ENCODE data around the gene RPS6KC1.
"Not testable (repeated sequence)": the region's sequence is repeated elsewhere in the genome, so short reads cannot be mapped to it uniquely, and the experiment has no call there.

The RPS6KC1 gene

GRCh38 chr1:213297021-213297420 lies 246.0 kb downstream of the RPS6KC1 start:
- ChIA-PET POLR2A (no interaction called here), CTCF (no interaction called here)
- H3K4me3 ChIP-seq (ENCODE audit: control insufficient read depth in 1 of 7, extremely low read depth in 1 of 7, insufficient read depth in 4 of 7, low read depth in 2 of 7, low read length in 6 of 7), result no peak overlapping the region
- peaks cover 0 to 10% (median 7%) of the 10 kb centered on the region in 5 experiments for H3K9me3 ChIP-seq (ENCODE audit: control extremely low read depth in 1 of 5, control insufficient read depth in 4 of 5, insufficient read depth in 2 of 5, low read depth in 1 of 5, low read length in 4 of 5)
- no peaks in the 10 kb centered on the region for H3K27me3 ChIP-seq (replicated peaks in 2 of 5; ENCODE audit: control insufficient read depth in 4 of 5, insufficient read depth in 5 of 5, low read length in 4 of 5)
- whole genome bisulfite sequencing (ENCODE audit: insufficient coverage), result 94% methylated on average over 5 of the region's 5 CpGs
- DNase-seq, result no peak
- no peaks in the 10 kb centered on the region for H3K36me3 ChIP-seq (ENCODE audit: control insufficient read depth in 4 of 4, insufficient read depth in 4 of 4, low read length in 3 of 4)
- no peak overlapping the region for H3K27ac ChIP-seq (ENCODE audit: insufficient read depth in 1 of 2, low read depth in 1 of 2, low read length in 2 of 2, poor library complexity in 1 of 2, severe bottlenecking in 2 of 2)
- no peaks in the 10 kb centered on the region for H3K4me1 ChIP-seq (ENCODE audit: control extremely low read depth in 1 of 4, control insufficient read depth in 4 of 4, insufficient read depth in 4 of 4, low read length in 3 of 4)

GRCh38 chr1:213300433-213300832 lies 249.4 kb downstream of the RPS6KC1 start:
- Histone ChIP-seq H3K4me1 (ENCODE audit: control extremely low read depth in 1 of 4, control insufficient read depth in 4 of 4, insufficient read depth in 4 of 4, low read length in 3 of 4) (no peaks in the 10 kb centered on the region), H3K27me3 (replicated peaks in 2 of 5; ENCODE audit: control insufficient read depth in 4 of 5, insufficient read depth in 5 of 5, low read length in 4 of 5) (no peaks in the 10 kb centered on the region), H3K4me3 (ENCODE audit: control insufficient read depth in 1 of 7, extremely low read depth in 1 of 7, insufficient read depth in 4 of 7, low read depth in 2 of 7, low read length in 6 of 7) (no peak overlapping the region), H3K9me3 (ENCODE audit: control extremely low read depth in 1 of 5, control insufficient read depth in 4 of 5, insufficient read depth in 2 of 5, low read depth in 1 of 5, low read length in 4 of 5) (peaks cover 0 to 10% (median 7%) of the 10 kb centered on the region in 5 experiments), H3K27ac (ENCODE audit: insufficient read depth in 1 of 2, low read depth in 1 of 2, low read length in 2 of 2, poor library complexity in 1 of 2, severe bottlenecking in 2 of 2) (no peak overlapping the region), H3K36me3 (ENCODE audit: control insufficient read depth in 4 of 4, insufficient read depth in 4 of 4, low read length in 3 of 4) (no peaks in the 10 kb centered on the region)
- DNase-seq, result no peak
- 93% methylated on average over 4 of the region's 5 CpGs for WGBS (ENCODE audit: insufficient coverage)
- ChIA-PET POLR2A (no interaction called here), CTCF (no interaction called here)

- H3K27ac ChIP-seq (ENCODE audit: insufficient read depth in 1 of 2, low read depth in 1 of 2, low read length in 2 of 2, poor library complexity in 1 of 2, severe bottlenecking in 2 of 2); POLR2A ChIA-PET; H3K9me3 ChIP-seq (ENCODE audit: control extremely low read depth in 1 of 5, control insufficient read depth in 4 of 5, insufficient read depth in 2 of 5, low read depth in 1 of 5, low read length in 4 of 5); H3K36me3 ChIP-seq (ENCODE audit: control insufficient read depth in 4 of 4, insufficient read depth in 4 of 4, low read length in 3 of 4); H3K4me1 ChIP-seq (ENCODE audit: control extremely low read depth in 1 of 4, control insufficient read depth in 4 of 4, insufficient read depth in 4 of 4, low read length in 3 of 4); CTCF ChIA-PET; H3K4me3 ChIP-seq (ENCODE audit: control insufficient read depth in 1 of 7, extremely low read depth in 1 of 7, insufficient read depth in 4 of 7, low read depth in 2 of 7, low read length in 6 of 7); DNase-seq; H3K27me3 ChIP-seq (replicated peaks in 2 of 5; ENCODE audit: control insufficient read depth in 4 of 5, insufficient read depth in 5 of 5, low read length in 4 of 5): not testable (repeated sequence)
- no CpG with 5 or more reads among the region's 3 CpGs for whole genome bisulfite sequencing (ENCODE audit: insufficient coverage)
Measured at GRCh38 chr1:213301524-213301923, 250.5 kb downstream of the RPS6KC1 start.

- WGBS (ENCODE audit: insufficient coverage), result 86% methylated on average over 5 of the region's 8 CpGs
- CTCF ChIA-PET, result no interaction called here
- Histone ChIP-seq H3K27me3 (replicated peaks in 2 of 5; ENCODE audit: control insufficient read depth in 4 of 5, insufficient read depth in 5 of 5, low read length in 4 of 5) (no peaks in the 10 kb centered on the region), H3K4me3 (ENCODE audit: control insufficient read depth in 1 of 7, extremely low read depth in 1 of 7, insufficient read depth in 4 of 7, low read depth in 2 of 7, low read length in 6 of 7) (no peak overlapping the region), H3K36me3 (ENCODE audit: control insufficient read depth in 4 of 4, insufficient read depth in 4 of 4, low read length in 3 of 4) (no peaks in the 10 kb centered on the region), H3K4me1 (ENCODE audit: control extremely low read depth in 1 of 4, control insufficient read depth in 4 of 4, insufficient read depth in 4 of 4, low read length in 3 of 4) (no peaks in the 10 kb centered on the region), H3K27ac (ENCODE audit: insufficient read depth in 1 of 2, low read depth in 1 of 2, low read length in 2 of 2, poor library complexity in 1 of 2, severe bottlenecking in 2 of 2) (no peak overlapping the region), H3K9me3 (ENCODE audit: control extremely low read depth in 1 of 5, control insufficient read depth in 4 of 5, insufficient read depth in 2 of 5, low read depth in 1 of 5, low read length in 4 of 5) (no peaks in the 10 kb centered on the region)
- POLR2A ChIA-PET, result no interaction called here
- DNase-seq, result no peak
Measured at GRCh38 chr1:213303286-213303685, 252.2 kb downstream of the RPS6KC1 start.

GRCh38 chr1:213315571-213315970 lies 264.5 kb downstream of the RPS6KC1 start:
- no peak for DNase-seq
- CTCF ChIA-PET, result no interaction called here
- WGBS (ENCODE audit: insufficient coverage), result 67% methylated on average over 1 of the region's 1 CpG
- POLR2A ChIA-PET, result no interaction called here
- Histone ChIP-seq H3K27ac (ENCODE audit: insufficient read depth in 1 of 2, low read depth in 1 of 2, low read length in 2 of 2, poor library complexity in 1 of 2, severe bottlenecking in 2 of 2) (no peak overlapping the region), H3K36me3 (ENCODE audit: control insufficient read depth in 4 of 4, insufficient read depth in 4 of 4, low read length in 3 of 4) (no peaks in the 10 kb centered on the region), H3K4me1 (ENCODE audit: control extremely low read depth in 1 of 4, control insufficient read depth in 4 of 4, insufficient read depth in 4 of 4, low read length in 3 of 4) (no peaks in the 10 kb centered on the region), H3K4me3 (ENCODE audit: control insufficient read depth in 1 of 7, extremely low read depth in 1 of 7, insufficient read depth in 4 of 7, low read depth in 2 of 7, low read length in 6 of 7) (no peak overlapping the region), H3K27me3 (replicated peaks in 2 of 5; ENCODE audit: control insufficient read depth in 4 of 5, insufficient read depth in 5 of 5, low read length in 4 of 5) (peaks cover 0 to 2% (median 0%) of the 10 kb centered on the region in 5 experiments), H3K9me3 (ENCODE audit: control extremely low read depth in 1 of 5, control insufficient read depth in 4 of 5, insufficient read depth in 2 of 5, low read depth in 1 of 5, low read length in 4 of 5) (peaks cover 0 to 4% (median 0%) of the 10 kb centered on the region in 5 experiments)

- H3K9me3 ChIP-seq (ENCODE audit: control extremely low read depth in 1 of 5, control insufficient read depth in 4 of 5, insufficient read depth in 2 of 5, low read depth in 1 of 5, low read length in 4 of 5); DNase-seq; POLR2A ChIA-PET; H3K36me3 ChIP-seq (ENCODE audit: control insufficient read depth in 4 of 4, insufficient read depth in 4 of 4, low read length in 3 of 4); CTCF ChIA-PET; H3K4me3 ChIP-seq (ENCODE audit: control insufficient read depth in 1 of 7, extremely low read depth in 1 of 7, insufficient read depth in 4 of 7, low read depth in 2 of 7, low read length in 6 of 7); H3K4me1 ChIP-seq (ENCODE audit: control extremely low read depth in 1 of 4, control insufficient read depth in 4 of 4, insufficient read depth in 4 of 4, low read length in 3 of 4); H3K27me3 ChIP-seq (replicated peaks in 2 of 5; ENCODE audit: control insufficient read depth in 4 of 5, insufficient read depth in 5 of 5, low read length in 4 of 5); H3K27ac ChIP-seq (ENCODE audit: insufficient read depth in 1 of 2, low read depth in 1 of 2, low read length in 2 of 2, poor library complexity in 1 of 2, severe bottlenecking in 2 of 2): not testable (repeated sequence)
- no CpG with 5 or more reads among the region's 1 CpG for WGBS (ENCODE audit: insufficient coverage)
Measured at GRCh38 chr1:213318458-213318857, 267.4 kb downstream of the RPS6KC1 start.

GRCh38 chr1:213320191-213320870 lies 269.3 kb downstream of the RPS6KC1 start:
- H3K4me3 ChIP-seq (ENCODE audit: control insufficient read depth in 1 of 7, extremely low read depth in 1 of 7, insufficient read depth in 4 of 7, low read depth in 2 of 7, low read length in 6 of 7), result no peak overlapping the region
- H3K36me3 ChIP-seq (ENCODE audit: control insufficient read depth in 4 of 4, insufficient read depth in 4 of 4, low read length in 3 of 4), result no peaks in the 10 kb centered on the region
- ChIA-PET POLR2A (interaction anchor here (0.5 kb wide), 1 partner anchor 877 kb away, joined by 5 read pairs; no protein-coding TSS in a partner anchor), CTCF (no interaction called here)
- H3K27ac ChIP-seq (ENCODE audit: insufficient read depth in 1 of 2, low read depth in 1 of 2, low read length in 2 of 2, poor library complexity in 1 of 2, severe bottlenecking in 2 of 2), result no peak overlapping the region
- peaks cover 0 to 2% (median under 1%) of the 10 kb centered on the region in 4 experiments for H3K4me1 ChIP-seq (ENCODE audit: control extremely low read depth in 1 of 4, control insufficient read depth in 4 of 4, insufficient read depth in 4 of 4, low read length in 3 of 4)
- H3K9me3 ChIP-seq (ENCODE audit: control extremely low read depth in 1 of 5, control insufficient read depth in 4 of 5, insufficient read depth in 2 of 5, low read depth in 1 of 5, low read length in 4 of 5), result peaks cover 0 to 4% (median 0%) of the 10 kb centered on the region in 5 experiments
- WGBS (ENCODE audit: insufficient coverage), result 93% methylated on average over 3 of the region's 6 CpGs
- no peaks in the 10 kb centered on the region for H3K27me3 ChIP-seq (replicated peaks in 2 of 5; ENCODE audit: control insufficient read depth in 4 of 5, insufficient read depth in 5 of 5, low read length in 4 of 5)
- no peak for DNase-seq

Data from common myeloid progenitor, CD34-positive (primary cell).